Fibroblast of lung (primary cell): ENCODE data around the gene SLC5A12. TPM values are rescaled to one million over a fixed set of nuclear protein-coding genes. Genes with fewer than 3 reads are reported as not detected.

Source experiments
- DNase-seq, 2 donors: peaks; one replicate each; pipeline versions ENCODE4 v3.0.0 to v3.0.0-alpha.2; 2010; ENCODE audit warnings: low read depth in 2 of 2
- H2AFZ ChIP-seq: 2 replicates; pipeline ENCODE4 v1.5.1; 2012; ENCODE audit warnings: low read length, control low read depth, inconsistent platforms
- H3K27ac ChIP-seq: 2 replicates; pipeline ENCODE4 v1.5.1; 2011; ENCODE audit warnings: low read length, control low read depth; ENCODE audit not compliant: insufficient read depth
- H3K27me3 ChIP-seq: 2 replicates; pipeline ENCODE4 v1.5.1; 2011; ENCODE audit warnings: mild to moderate bottlenecking, low read length; ENCODE audit not compliant: control insufficient read depth, insufficient read depth
- H3K36me3 ChIP-seq: 2 replicates; pipeline ENCODE4 v1.5.1; 2011; ENCODE audit warnings: low read length; ENCODE audit not compliant: control insufficient read depth, insufficient read depth
- H3K4me1 ChIP-seq: 2 replicates; pipeline ENCODE4 v1.5.1; 2011; ENCODE audit warnings: low read length; ENCODE audit not compliant: control insufficient read depth, insufficient read depth; ENCODE audit errors: extremely low read depth
- H3K4me2 ChIP-seq: 2 replicates; pipeline ENCODE4 v1.5.1; 2011; ENCODE audit warnings: low read length, control low read depth; ENCODE audit not compliant: insufficient read depth; ENCODE audit errors: extremely low read depth
- H3K4me3 ChIP-seq, 4 experiments: fragments of 200-600 bp in 1 of 4; sonication (generic) in 1 of 4; replicated peaks in 1 of 4; 2 replicates each; pipeline ENCODE4 v1.5.1; 2011 to 2016; ENCODE audit warnings: low read length in 4 of 4, low read depth in 3 of 4, mild to moderate bottlenecking in 3 of 4, control low read depth in 2 of 4, inconsistent platforms in 1 of 4, mixed read lengths in 1 of 4; ENCODE audit not compliant: insufficient read depth in 1 of 4; ENCODE audit errors: control extremely low read depth in 1 of 4
- H3K79me2 ChIP-seq: 2 replicates; pipeline ENCODE4 v1.5.1; 2012; ENCODE audit warnings: mild to moderate bottlenecking, low read length, inconsistent platforms; ENCODE audit not compliant: control insufficient read depth, insufficient read depth
- H3K9ac ChIP-seq: 2 replicates; pipeline ENCODE4 v1.5.1; 2011; ENCODE audit warnings: mild to moderate bottlenecking, low read length, control low read depth; ENCODE audit not compliant: insufficient read depth
- H3K9me3 ChIP-seq: 2 replicates; pipeline ENCODE4 v1.5.1; 2012; ENCODE audit warnings: low read depth, low read length; ENCODE audit not compliant: control insufficient read depth, insufficient read depth
- H4K20me1 ChIP-seq: 2 replicates; pipeline ENCODE4 v1.5.1; 2011; ENCODE audit warnings: low read length; ENCODE audit not compliant: control insufficient read depth, insufficient read depth; ENCODE audit errors: extremely low read depth
- CTCF ChIP-seq, 2 donors: IDR thresholded peaks in 1 of 2; conservative IDR thresholded peaks in 1 of 2; 1 replicate in 1 of 2; 2 replicates in 1 of 2; pipeline ENCODE4 v1.5.1; 2011 to 2012; ENCODE audit warnings: low read length in 2 of 2, control low read depth in 1 of 2, inconsistent platforms in 1 of 2, low read depth in 1 of 2, mild to moderate bottlenecking in 1 of 2
- EZH2 ChIP-seq: IDR thresholded peaks from 2 replicates; pipeline ENCODE4 v1.5.1; 2012; ENCODE audit warnings: low read length, control low read depth, mild to moderate bottlenecking; ENCODE audit errors: missing control alignments
- polyA minus RNA-seq: library from RNA; depleted of rRNA, polyadenylated mRNA; stranded (reverse); fragments of >200 nt; gene quantifications from 2 replicates; pipeline ENCODE4 v1.2.3, GENCODE V29; 2011; ENCODE audit warnings: low replicate concordance
- polyA plus RNA-seq, 2 donors: library from polyadenylated mRNA; depleted of rRNA in 1 of 2; stranded (reverse) in 1 of 2; unstranded in 1 of 2; fragments of >200 nt; gene quantifications; 2 replicates each; pipeline ENCODE4 v1.2.1, GENCODE V29; 2011 to 2012; ENCODE audit warnings: missing spikeins in 1 of 2
- total RNA-seq: library from RNA; depleted of rRNA; stranded (reverse); fragments of >200 nt; gene quantifications from 2 replicates; pipeline ENCODE4 v1.2.1, GENCODE V29; 2014

Gene SLC5A12
- total RNA-seq: under 0.01 TPM in 1 of 2 replicates, not detected in the other
- 0.03 TPM in 1 of 2 replicates, not detected in the other for polyA plus RNA-seq
- 0.02 TPM in 1 of 2 replicates, not detected in the other for polyA plus RNA-seq (2012)
- not detected in 2 replicates for polyA minus RNA-seq

DNA sequence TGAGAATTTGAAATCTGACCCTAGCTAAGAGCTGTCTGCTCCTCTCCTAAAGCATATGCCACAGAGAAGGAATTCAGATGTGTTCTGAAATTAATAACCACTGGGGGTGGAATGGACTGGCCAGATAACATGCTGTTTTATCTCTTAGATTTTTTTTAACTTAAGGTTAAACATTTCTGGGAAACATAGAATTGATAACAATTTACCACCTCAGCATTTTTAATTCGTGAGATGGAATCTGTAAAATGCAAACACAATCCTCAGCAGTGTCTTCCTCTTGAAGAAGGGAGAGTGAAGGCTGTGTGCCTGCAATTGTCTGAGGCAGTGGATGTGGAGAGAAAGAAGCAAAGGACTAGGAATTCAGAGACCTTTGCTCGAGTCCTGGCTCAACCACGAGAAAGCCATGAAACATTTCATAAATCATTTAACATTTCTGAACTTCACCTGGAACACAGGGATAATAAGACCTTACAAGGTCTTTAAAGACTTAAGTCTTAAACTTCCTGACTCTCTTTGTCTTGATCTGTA lies at the start of gene SLC5A12:
Gene SLC5A12 (minus strand): TSS at position 113 of the 528 bp plus-strand sequence. CDS start 346 bp downstream, outside the sequence.
- no peaks in the 10 kb centered on the region for H3K9me3 ChIP-seq
- no peak within 1 kb of the TSS for H3K4me2 ChIP-seq
- H3K27ac ChIP-seq: no peak within 1 kb of the TSS
- no peak within 1 kb of the TSS for H2AFZ ChIP-seq
- H3K79me2 ChIP-seq: no peaks in the 10 kb centered on the region
- no peaks in the 10 kb centered on the region for H3K27me3 ChIP-seq
- DNase-seq: no peak
- TF ChIP-seq CTCF (conservative IDR thresholded peaks at IDR 0.05 in 1 of 2, IDR thresholded peaks at IDR 0.05 in 1 of 2; ENCODE audit: low read depth in 1 of 2, low read length in 2 of 2) (no peak), EZH2 (no peak)
- no peaks in the 10 kb centered on the region for H3K4me1 ChIP-seq
- no peaks in the 10 kb centered on the region for H3K36me3 ChIP-seq
- H4K20me1 ChIP-seq: no peaks in the 10 kb centered on the region
- no peak within 1 kb of the TSS for H3K4me3 ChIP-seq
- no peak within 1 kb of the TSS for H3K9ac ChIP-seq

GRCh38 chr11:26769027-26769426 lies 47.2 kb upstream of the SLC5A12 start:
- no peaks in the 10 kb centered on the region for H3K4me1 ChIP-seq
- H3K79me2 ChIP-seq: no peaks in the 10 kb centered on the region
- H2AFZ ChIP-seq: no peak overlapping the region
- no peak overlapping the region for H3K4me3 ChIP-seq
- no peak overlapping the region for H3K9ac ChIP-seq
- H3K36me3 ChIP-seq: no peaks in the 10 kb centered on the region
- DNase-seq: no peak
- H3K27ac ChIP-seq: no peak overlapping the region
- H3K4me2 ChIP-seq: no peak overlapping the region
- no peaks in the 10 kb centered on the region for H3K9me3 ChIP-seq
- TF ChIP-seq CTCF (conservative IDR thresholded peaks at IDR 0.05 in 1 of 2, IDR thresholded peaks at IDR 0.05 in 1 of 2; ENCODE audit: low read depth in 1 of 2, low read length in 2 of 2): no peak
- TF ChIP-seq EZH2: no peak
- no peaks in the 10 kb centered on the region for H4K20me1 ChIP-seq
- no peaks in the 10 kb centered on the region for H3K27me3 ChIP-seq

DNA sequence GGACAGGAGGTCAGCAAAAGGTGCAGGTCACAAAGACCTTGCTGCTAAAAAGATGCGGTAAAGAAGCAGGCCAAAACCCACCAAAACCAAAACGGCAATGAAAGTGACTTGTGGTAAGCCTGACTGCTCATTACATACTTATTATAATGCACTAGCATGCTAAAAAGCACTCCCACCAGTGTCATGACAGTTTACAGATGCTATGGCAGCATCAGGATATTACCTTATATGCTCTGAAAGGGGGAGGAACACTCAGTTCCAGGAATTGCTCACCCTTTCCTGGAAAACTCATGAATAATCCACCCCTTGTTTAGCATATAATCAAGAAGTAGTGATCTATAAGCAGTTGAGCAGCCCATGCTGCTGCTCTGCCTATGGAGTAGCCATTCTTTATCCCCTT lies 45.2 kb upstream of the SLC5A12 start:
- no peak overlapping the region for H3K4me3 ChIP-seq

More for the DNA sequence above, 45.2 kb upstream of the SLC5A12 start:
- Histone ChIP-seq H3K4me2 (no peak overlapping the region), H3K36me3 (no peaks in the 10 kb centered on the region), H3K27ac (no peak overlapping the region), H4K20me1 (no peaks in the 10 kb centered on the region), H3K9ac (no peak overlapping the region), H3K4me1 (no peaks in the 10 kb centered on the region), H3K27me3 (no peaks in the 10 kb centered on the region), H3K79me2 (no peaks in the 10 kb centered on the region), H3K9me3 (no peaks in the 10 kb centered on the region), H2AFZ (no peak overlapping the region)
- TF ChIP-seq CTCF (conservative IDR thresholded peaks at IDR 0.05 in 1 of 2, IDR thresholded peaks at IDR 0.05 in 1 of 2; ENCODE audit: low read depth in 1 of 2, low read length in 2 of 2) (no peak), EZH2 (no peak)
- peak; percentile 15 to 66 for DNase-seq
